Lower leg skin (tissue), 4 donors: ENCODE data around the gene NUSAP1. TPM values are rescaled to one million over a fixed set of nuclear protein-coding genes. Genes with fewer than 3 reads are reported as not detected.
A peak's percentile ranks its signal among the peaks of the same experiment; 100 is the strongest.

Experiments used
- DNase-seq, 2 donors: peaks; one replicate each; pipeline ENCODE4 v3.0.0-alpha.2; 2019; ENCODE audit warnings: low spot score in 2 of 2
- H3K4me3 ChIP-seq: fragments of 200-600 bp; sonication (generic); 2 replicates; pipeline ENCODE4 v1.5.1; 2017; ENCODE audit warnings: mild to moderate bottlenecking, low read depth; ENCODE audit not compliant: poor library complexity, severe bottlenecking
- POLR2A ChIP-seq, 2 donors: fragments of 450-650 bp; IDR thresholded peaks; one replicate each; pipeline ENCODE4 v1.6.1; 2016 to 2017; ENCODE audit warnings: antibody characterized with exemption in 2 of 2, mild to moderate bottlenecking in 1 of 2, moderate library complexity in 1 of 2
- WGBS, 2 donors: methylation state at CpG; one replicate each; pipeline ENCODE4 v1.1.5; 2018; 5-methylcytosine and 5-hydroxymethylcytosine counted together
- intact Hi-C: fragments of 100-400 bp; cut with DNase I; formaldehyde crosslinking; loops from one replicate; pipeline ENCODE4 v1.15.0; 2023; ENCODE audit warnings: low total_unique reads
- total RNA-seq, 4 donors: library from RNA; depleted of rRNA; stranded (reverse); fragments of >200 nt; gene quantifications; one replicate each; pipeline ENCODE4 v1.1.0, GENCODE V29; 2016
- TF ChIP-seq, protein P1 (sequence below), 3 donors: fragments of 450-650 bp; IDR thresholded peaks; one replicate each; pipeline ENCODE4 v1.5.1; 2016; ENCODE audit warnings: antibody characterized with exemption in 3 of 3, mild to moderate bottlenecking in 3 of 3, moderate library complexity in 2 of 3

NUSAP1 gene
- total RNA-seq, 4 donors from 2014 or later: 3.2 to 17.4 (median 12.0) TPM

GRCh38 chr15:41392659-41393058 lies 60.0 kb downstream of the NUSAP1 start:
- intact Hi-C loops: no loop called here
- DNase-seq: no peak
- TF ChIP-seq POLR2A (IDR thresholded peaks at IDR 0.05): no peak
- no peak overlapping the region for H3K4me3 ChIP-seq
- WGBS, 2 donors: 87 to 94% methylated on average over 2 of the region's 2 CpGs

- 97 to 99% methylated on average over 4 of the region's 4 CpGs for WGBS, 2 donors
- intact Hi-C loops: no loop called here
- no peak for TF ChIP-seq POLR2A (IDR thresholded peaks at IDR 0.05)
- TF ChIP-seq, protein P1, sequence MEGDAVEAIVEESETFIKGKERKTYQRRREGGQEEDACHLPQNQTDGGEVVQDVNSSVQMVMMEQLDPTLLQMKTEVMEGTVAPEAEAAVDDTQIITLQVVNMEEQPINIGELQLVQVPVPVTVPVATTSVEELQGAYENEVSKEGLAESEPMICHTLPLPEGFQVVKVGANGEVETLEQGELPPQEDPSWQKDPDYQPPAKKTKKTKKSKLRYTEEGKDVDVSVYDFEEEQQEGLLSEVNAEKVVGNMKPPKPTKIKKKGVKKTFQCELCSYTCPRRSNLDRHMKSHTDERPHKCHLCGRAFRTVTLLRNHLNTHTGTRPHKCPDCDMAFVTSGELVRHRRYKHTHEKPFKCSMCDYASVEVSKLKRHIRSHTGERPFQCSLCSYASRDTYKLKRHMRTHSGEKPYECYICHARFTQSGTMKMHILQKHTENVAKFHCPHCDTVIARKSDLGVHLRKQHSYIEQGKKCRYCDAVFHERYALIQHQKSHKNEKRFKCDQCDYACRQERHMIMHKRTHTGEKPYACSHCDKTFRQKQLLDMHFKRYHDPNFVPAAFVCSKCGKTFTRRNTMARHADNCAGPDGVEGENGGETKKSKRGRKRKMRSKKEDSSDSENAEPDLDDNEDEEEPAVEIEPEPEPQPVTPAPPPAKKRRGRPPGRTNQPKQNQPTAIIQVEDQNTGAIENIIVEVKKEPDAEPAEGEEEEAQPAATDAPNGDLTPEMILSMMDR (IDR thresholded peaks at IDR 0.05): no peak
- no peak overlapping the region for H3K4me3 ChIP-seq
- DNase-seq: no peak
Observed at GRCh38 chr15:41394924-41395323, 62.2 kb downstream of the NUSAP1 start.

DNA sequence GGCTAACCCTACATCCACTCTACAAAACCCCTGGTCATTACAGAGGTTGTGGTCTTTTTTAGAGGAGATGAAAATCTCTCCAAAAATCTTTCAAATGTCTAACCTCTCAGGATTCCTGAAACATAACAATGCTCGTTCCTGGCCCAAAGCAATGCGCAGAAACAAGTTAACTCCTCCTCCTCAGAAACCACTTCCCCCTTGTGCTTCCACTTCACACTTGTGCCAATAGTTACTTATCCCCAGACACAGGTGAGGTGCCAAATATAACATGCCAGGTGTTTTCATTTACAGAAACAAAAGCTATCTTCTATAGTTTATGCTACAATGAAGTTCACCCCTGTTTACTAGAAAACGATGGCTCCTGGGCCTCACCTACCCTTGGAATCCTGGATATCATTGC lies 63.4 kb downstream of the NUSAP1 start:
- DNase-seq: no peak
- H3K4me3 ChIP-seq: no peak overlapping the region
- TF ChIP-seq, protein P1 (IDR thresholded peaks at IDR 0.05): no peak
- no peak for TF ChIP-seq POLR2A (IDR thresholded peaks at IDR 0.05)
- intact Hi-C loops: no loop called here
- 85 to 90% methylated on average over 3 of the region's 3 CpGs for WGBS, 2 donors

DNA sequence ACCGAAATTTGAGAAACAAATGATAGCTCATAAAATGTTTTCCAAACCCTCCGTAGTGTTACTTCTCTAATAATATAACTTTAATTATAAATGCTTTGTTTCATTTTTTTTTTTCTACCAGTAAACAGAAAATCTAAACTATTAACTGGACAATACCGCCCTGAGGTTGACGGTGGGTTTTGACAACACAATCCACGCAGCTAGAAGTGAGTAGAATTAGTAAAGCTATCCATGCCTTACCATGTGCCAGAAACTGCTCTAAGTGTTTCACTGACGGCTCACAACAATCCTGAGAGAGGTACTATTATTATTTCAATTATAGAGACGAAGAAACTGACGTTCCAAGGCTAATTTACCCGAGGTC lies 69.2 kb downstream of the NUSAP1 start:
- no peak for TF ChIP-seq POLR2A (IDR thresholded peaks at IDR 0.05)
- TF ChIP-seq, protein P1 (IDR thresholded peaks at IDR 0.05): no peak
- 5% methylated on average over 9 of the region's 9 CpGs for WGBS, 2 donors
- DNase-seq: peak in 1 of 2 donors; percentile 28
- intact Hi-C loops: no loop called here
- H3K4me3 ChIP-seq: peak overlapping the region; percentile 66

- H3K4me3 ChIP-seq: no peak overlapping the region
- WGBS, 2 donors: 64% methylated on average over 5 of the region's 5 CpGs
- intact Hi-C loops: no loop called here
- TF ChIP-seq, protein P1 (IDR thresholded peaks at IDR 0.05): no peak
- TF ChIP-seq POLR2A (IDR thresholded peaks at IDR 0.05): no peak
- no peak for DNase-seq
Observed at GRCh38 chr15:41407341-41407740, 74.7 kb downstream of the NUSAP1 start.

- WGBS, 2 donors: 48 to 50% methylated on average over 2 of the region's 2 CpGs
- intact Hi-C loops: no loop called here
- no peak for DNase-seq
- no peak overlapping the region for H3K4me3 ChIP-seq
- TF ChIP-seq POLR2A (IDR thresholded peaks at IDR 0.05): no peak
- TF ChIP-seq, protein P1 (IDR thresholded peaks at IDR 0.05): no peak
Observed at GRCh38 chr15:41408234-41408641, 75.6 kb downstream of the NUSAP1 start.
